Activated CD4-positive, CD25-positive, alpha-beta regulatory T cell (primary cell): ENCODE results near the gene CLRN2.
"Not testable (repeated sequence)": the region's sequence is repeated elsewhere in the genome, so short reads cannot be mapped to it uniquely, and the experiment has no call there.

Experiments used
- DNase-seq, 4 experiments: peaks; one replicate each; lab custom pipeline; 2025; lab: John Stamatoyannopoulos, UW

The CLRN2 gene

GRCh38 chr4:17504081-17504480 is 10.9 kb upstream of the CLRN2 start:
- no peak for DNase-seq

- DNase-seq, result no peak
These were observed 4.4 kb upstream of the CLRN2 start for GRCh38 chr4:17510582-17510981.

- no peak for DNase-seq
These were observed 3.9 kb upstream of the CLRN2 start for GRCh38 chr4:17511051-17511450.

GRCh38 chr4:17511509-17511949 is 3.4 kb upstream of the CLRN2 start:
- peak in 3 of 4 experiments; percentile 14 to 42 (median 31) for DNase-seq

- peak; percentile 49 to 54 (median 50) for DNase-seq
These were observed 2.8 kb upstream of the CLRN2 start, which contains the start of gene QDPR for GRCh38 chr4:17511950-17512795. Gene QDPR, minus strand, starts transcription at chr4:17512090. Its CDS starts 36 bp downstream, at chr4:17512054.

GRCh38 chr4:17512973-17513665 is 1.8 kb upstream of the CLRN2 start:
- no peak for DNase-seq

GRCh38 chr4:17515445-17516407 is 761 bp downstream of the CLRN2 start:
- no peak for DNase-seq

GRCh38 chr4:17516980-17517379 is 2.0 kb downstream of the CLRN2 start:
- no peak for DNase-seq

GRCh38 chr4:17517664-17518063 is 2.7 kb downstream of the CLRN2 start:
- DNase-seq, result no peak

- no peak for DNase-seq
These were observed 6.6 kb downstream of the CLRN2 start for GRCh38 chr4:17521595-17521994.

GRCh38 chr4:17523662-17524061 is 8.7 kb downstream of the CLRN2 start:
- DNase-seq, result no peak

GRCh38 chr4:17526695-17527477 is 11.9 kb downstream of the CLRN2 start:
- DNase-seq, result no peak

GRCh38 chr4:17528551-17529165 is 13.7 kb downstream of the CLRN2 start:
- no peak for DNase-seq

GRCh38 chr4:17531538-17532285 is 16.7 kb downstream of the CLRN2 start:
- DNase-seq, result no peak

GRCh38 chr4:17534705-17535104 is 19.7 kb downstream of the CLRN2 start:
- no peak for DNase-seq

- DNase-seq, result no peak
These were observed 20.3 kb downstream of the CLRN2 start for GRCh38 chr4:17535242-17535641.

GRCh38 chr4:17535906-17536305 is 20.9 kb downstream of the CLRN2 start:
- no peak for DNase-seq

- DNase-seq, result not testable (repeated sequence)
These were observed 22.1 kb downstream of the CLRN2 start for GRCh38 chr4:17537060-17537459.

GRCh38 chr4:17544205-17544604 is 29.2 kb downstream of the CLRN2 start:
- no peak for DNase-seq

- DNase-seq, result no peak
These were observed 29.9 kb downstream of the CLRN2 start for GRCh38 chr4:17544831-17545234.
